Skeletal muscle satellite cell (primary cell): ENCODE data around the gene GOLGA8S.
"Not testable (repeated sequence)": the region's sequence is repeated elsewhere in the genome, so short reads cannot be mapped to it uniquely, and the experiment has no call there.

Experiments
- H3K27me3 ChIP-seq: 2 replicates; pipeline ENCODE4 v1.7.0; 2013; ENCODE audit warnings: low read length; ENCODE audit not compliant: control insufficient read depth, insufficient read depth
- H3K36me3 ChIP-seq: 2 replicates; pipeline ENCODE4 v1.7.0; 2013; ENCODE audit warnings: mild to moderate bottlenecking, control low read depth, low read length; ENCODE audit not compliant: insufficient read depth
- H3K4me1 ChIP-seq: 2 replicates; pipeline ENCODE4 v1.7.0; 2013; ENCODE audit warnings: low read length; ENCODE audit not compliant: control insufficient read depth, insufficient read depth
- H3K4me2 ChIP-seq: 2 replicates; pipeline ENCODE4 v1.7.0; 2013; ENCODE audit warnings: mild to moderate bottlenecking, low read length
- H3K4me3 ChIP-seq: 2 replicates; pipeline ENCODE4 v1.7.0; 2013; ENCODE audit warnings: low read length
- H3K9ac ChIP-seq: 2 replicates; pipeline ENCODE4 v1.7.0; 2013; ENCODE audit warnings: mild to moderate bottlenecking, low read depth, low read length, moderate library complexity
- H3K9me3 ChIP-seq: replicated peaks from 2 replicates; pipeline ENCODE4 v1.7.0; 2013; ENCODE audit warnings: mild to moderate bottlenecking, control low read depth, low read length

Gene GOLGA8S

GRCh38 chr15:23372891-23373600 is 18.5 kb downstream of the GOLGA8S start:
- not testable (repeated sequence) for H3K4me2 ChIP-seq, H3K27me3 ChIP-seq, H3K9me3 ChIP-seq, H3K36me3 ChIP-seq, H3K9ac ChIP-seq, H3K4me1 ChIP-seq, H3K4me3 ChIP-seq

GRCh38 chr15:23374226-23374625 is 19.7 kb downstream of the GOLGA8S start:
- H3K4me1 ChIP-seq, result not testable (repeated sequence)

GRCh38 chr15:23378946-23379345 is 24.4 kb downstream of the GOLGA8S start:
- H3K4me2 ChIP-seq, H3K27me3 ChIP-seq, H3K9ac ChIP-seq, H3K4me1 ChIP-seq, H3K36me3 ChIP-seq, H3K4me3 ChIP-seq, H3K9me3 ChIP-seq: not testable (repeated sequence)

More at GRCh38 chr15:23374226-23374625, 19.7 kb downstream of the GOLGA8S start:
- H3K4me3 ChIP-seq, H3K9ac ChIP-seq, H3K4me2 ChIP-seq, H3K36me3 ChIP-seq, H3K9me3 ChIP-seq, H3K27me3 ChIP-seq: not testable (repeated sequence)

DNA sequence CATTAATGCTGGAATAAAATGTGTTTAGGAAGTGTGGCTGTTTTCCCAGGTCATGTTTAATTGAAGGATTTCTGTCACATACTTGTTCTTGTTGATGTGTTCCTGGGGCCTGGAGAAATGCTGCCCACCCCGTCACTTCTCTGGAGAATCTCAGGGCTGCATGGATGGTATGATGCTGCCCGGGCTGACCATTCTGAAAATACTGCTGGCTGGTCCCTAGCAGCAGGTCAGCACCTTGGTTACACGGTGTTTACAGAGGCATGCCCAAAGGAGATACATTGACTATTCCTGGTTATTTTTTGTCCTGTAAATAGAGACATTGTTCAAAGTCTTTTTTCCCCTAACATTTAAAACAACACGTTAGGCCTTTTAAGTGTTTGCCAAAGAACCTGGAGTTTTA is 26.2 kb downstream of the GOLGA8S start:
- not testable (repeated sequence) for H3K27me3 ChIP-seq, H3K4me1 ChIP-seq, H3K4me2 ChIP-seq, H3K36me3 ChIP-seq, H3K9me3 ChIP-seq, H3K9ac ChIP-seq, H3K4me3 ChIP-seq

DNA sequence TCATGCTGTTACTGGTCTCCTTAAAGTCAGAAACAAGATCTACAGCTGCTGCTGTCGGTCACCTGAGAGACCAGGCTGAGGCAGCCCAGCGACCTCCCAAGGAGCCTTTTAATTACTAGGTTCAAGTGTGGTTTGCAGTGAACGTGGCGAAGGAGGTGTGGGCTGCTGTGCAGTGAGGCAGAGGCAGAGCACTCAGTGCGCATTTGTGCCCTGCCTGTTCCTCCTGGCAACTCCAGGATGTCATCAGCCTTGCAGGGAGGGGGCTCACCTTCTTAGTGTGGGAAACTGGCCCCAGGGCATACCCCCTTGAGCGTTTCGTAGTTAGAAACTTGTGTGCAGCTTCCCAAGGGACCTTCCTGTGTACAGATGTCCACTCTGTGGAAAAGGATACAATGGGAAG is 26.6 kb downstream of the GOLGA8S start:
- not testable (repeated sequence) for H3K4me1 ChIP-seq, H3K9me3 ChIP-seq, H3K4me2 ChIP-seq, H3K4me3 ChIP-seq, H3K36me3 ChIP-seq, H3K27me3 ChIP-seq, H3K9ac ChIP-seq

DNA sequence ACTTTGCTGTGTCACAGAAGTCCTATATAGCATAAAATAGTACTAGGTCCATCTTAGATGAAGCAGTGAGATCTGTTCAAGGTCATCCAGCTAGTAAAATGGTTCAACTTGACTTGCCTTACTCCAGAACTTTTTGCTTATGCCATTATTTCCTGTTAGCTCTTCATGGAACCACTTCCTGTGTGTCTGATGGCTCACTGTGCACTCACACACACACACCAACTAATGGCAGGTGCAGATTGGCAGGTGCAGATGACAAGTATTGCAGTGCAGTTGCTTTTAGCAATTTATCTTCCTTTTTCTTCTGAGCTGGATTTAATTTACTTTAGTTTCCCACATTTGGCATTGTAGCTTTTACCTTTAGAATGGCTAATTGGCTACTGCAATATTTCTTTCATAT is 29.8 kb downstream of the GOLGA8S start:
- H3K27me3 ChIP-seq, result no peaks in the 10 kb centered on the region
- no peaks in the 10 kb centered on the region for H3K9me3 ChIP-seq
- H3K4me2 ChIP-seq, result no peak overlapping the region
- H3K36me3 ChIP-seq, result no peaks in the 10 kb centered on the region
- no peaks in the 10 kb centered on the region for H3K4me1 ChIP-seq
- no peak overlapping the region for H3K9ac ChIP-seq
- H3K4me3 ChIP-seq, result no peak overlapping the region

DNA sequence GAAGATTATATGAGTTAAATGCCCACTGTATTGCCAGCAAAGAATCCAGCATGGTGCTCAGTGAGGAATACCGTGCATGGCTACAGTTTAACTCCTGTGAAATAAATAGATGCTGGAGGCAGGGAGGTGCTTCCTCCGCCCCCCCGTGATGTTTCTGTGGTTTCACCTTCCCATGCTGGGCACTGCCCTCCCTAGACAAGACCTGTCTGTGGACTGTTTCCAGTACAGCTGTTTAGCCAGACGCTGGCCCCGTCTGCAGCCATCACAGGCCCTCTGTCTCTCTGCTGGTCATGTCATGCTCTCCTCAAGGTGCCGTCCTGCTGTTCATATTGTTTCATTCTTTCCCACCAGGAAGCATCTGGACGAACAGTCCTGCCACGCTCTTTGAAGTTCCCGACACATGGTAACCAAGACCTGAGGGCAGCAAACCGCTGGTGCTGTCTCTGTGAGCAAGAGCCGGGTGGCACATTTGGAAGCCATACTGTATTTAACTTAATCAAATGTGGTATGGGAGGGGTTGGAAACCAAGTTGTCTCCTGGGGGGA is 31.4 kb downstream of the GOLGA8S start:
- H3K36me3 ChIP-seq, result no peaks in the 10 kb centered on the region
- no peak overlapping the region for H3K9ac ChIP-seq
- H3K27me3 ChIP-seq, result no peaks in the 10 kb centered on the region
- H3K4me2 ChIP-seq, result no peak overlapping the region
- no peaks in the 10 kb centered on the region for H3K9me3 ChIP-seq
- H3K4me3 ChIP-seq, result no peak overlapping the region
- no peaks in the 10 kb centered on the region for H3K4me1 ChIP-seq

GRCh38 chr15:23387621-23388190 is 33.2 kb downstream of the GOLGA8S start:
- Histone ChIP-seq H3K4me2 (no peak overlapping the region), H3K36me3 (no peaks in the 10 kb centered on the region), H3K27me3 (no peaks in the 10 kb centered on the region), H3K4me1 (no peaks in the 10 kb centered on the region), H3K9me3 (no peaks in the 10 kb centered on the region), H3K9ac (no peak overlapping the region), H3K4me3 (no peak overlapping the region)

DNA sequence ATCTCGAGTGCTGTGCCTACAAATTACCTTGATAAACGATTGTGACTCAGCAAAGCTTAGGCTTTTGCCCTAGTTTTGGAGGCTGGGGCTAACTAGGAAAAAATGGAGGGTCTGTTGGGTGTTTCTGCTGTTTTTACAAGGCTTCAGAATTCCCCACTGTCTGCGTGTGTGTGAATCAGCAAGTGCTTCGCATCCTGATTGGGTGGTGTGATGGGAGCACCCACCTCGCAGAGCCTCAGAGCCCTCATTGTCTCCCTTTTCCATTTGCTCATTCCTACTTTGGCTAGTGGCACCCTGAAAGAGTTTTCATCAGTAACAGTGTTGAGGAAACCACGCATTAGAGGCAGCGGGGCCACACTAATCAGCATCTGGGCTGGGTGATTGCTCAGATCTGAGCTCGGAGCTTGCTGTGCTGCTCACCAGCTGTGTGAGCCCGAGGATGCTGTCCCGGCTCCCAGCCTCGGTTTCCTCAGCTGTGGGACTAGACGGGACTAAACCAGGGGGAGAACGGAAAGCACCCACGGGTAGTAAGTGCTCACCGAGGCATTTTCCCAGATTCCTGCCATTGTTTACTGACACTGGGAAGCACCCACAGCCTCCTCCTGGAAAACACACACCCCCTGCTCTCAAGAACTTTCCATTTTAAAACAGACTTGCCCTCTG is 40.6 kb downstream of the GOLGA8S start:
- peaks cover 3% of the 10 kb centered on the region for H3K9me3 ChIP-seq
- H3K4me1 ChIP-seq, result no peaks in the 10 kb centered on the region
- H3K36me3 ChIP-seq, result no peaks in the 10 kb centered on the region
- H3K9ac ChIP-seq, result no peak overlapping the region
- H3K27me3 ChIP-seq, result no peaks in the 10 kb centered on the region
- H3K4me2 ChIP-seq, result no peak overlapping the region
- no peak overlapping the region for H3K4me3 ChIP-seq

GRCh38 chr15:23395832-23396231 is 41.3 kb downstream of the GOLGA8S start:
- Histone ChIP-seq H3K4me1 (no peaks in the 10 kb centered on the region), H3K27me3 (no peaks in the 10 kb centered on the region), H3K36me3 (no peaks in the 10 kb centered on the region), H3K9me3 (peaks cover 3% of the 10 kb centered on the region), H3K4me3 (no peak overlapping the region), H3K9ac (no peak overlapping the region), H3K4me2 (no peak overlapping the region)

DNA sequence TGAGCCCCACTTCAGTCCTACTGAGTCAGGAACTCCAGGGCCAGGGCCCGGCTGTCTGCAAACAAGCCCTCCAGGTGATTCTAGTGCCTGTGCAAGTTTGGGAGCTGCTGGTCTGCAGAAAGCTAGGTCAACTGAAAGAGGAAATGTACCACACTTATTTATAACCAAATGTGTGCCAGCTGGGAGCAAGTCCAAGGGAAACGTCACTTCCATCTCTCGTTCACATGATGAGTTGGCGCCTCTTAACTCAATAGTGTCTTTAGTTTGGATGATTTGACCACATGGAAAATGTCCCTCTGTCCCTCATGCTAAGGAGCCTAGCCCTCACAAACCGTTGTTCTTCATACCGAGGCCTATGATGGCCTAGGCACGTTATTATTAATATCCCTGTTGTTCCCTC is 43.2 kb downstream of the GOLGA8S start:
- peaks cover 3% of the 10 kb centered on the region for H3K9me3 ChIP-seq
- no peaks in the 10 kb centered on the region for H3K36me3 ChIP-seq
- no peaks in the 10 kb centered on the region for H3K27me3 ChIP-seq
- no peak overlapping the region for H3K4me3 ChIP-seq
- no peak overlapping the region for H3K4me2 ChIP-seq
- no peaks in the 10 kb centered on the region for H3K4me1 ChIP-seq
- H3K9ac ChIP-seq, result no peak overlapping the region

- not testable (repeated sequence) for H3K9ac ChIP-seq
These were observed 43.8 kb downstream of the GOLGA8S start for GRCh38 chr15:23398357-23398756.

More at GRCh38 chr15:23398357-23398756, 43.8 kb downstream of the GOLGA8S start:
- H3K36me3 ChIP-seq, H3K9me3 ChIP-seq, H3K4me2 ChIP-seq, H3K27me3 ChIP-seq, H3K4me3 ChIP-seq, H3K4me1 ChIP-seq: not testable (repeated sequence)
